GF-D8 (cell line): ENCODE data around the gene CHST13.

ENCODE experiments used
- DNase-seq: peaks from one replicate; lab custom pipeline; 2025; lab: John Stamatoyannopoulos, UW

The CHST13 gene

GRCh38 chr3:126541628-126542339 is 17.8 kb downstream of the CHST13 start:
- DNase-seq: no peak

GRCh38 chr3:126542340-126543241 is 18.6 kb downstream of the CHST13 start:
- no peak for DNase-seq

GRCh38 chr3:126543457-126544061 is 19.6 kb downstream of the CHST13 start:
- no peak for DNase-seq

GRCh38 chr3:126544596-126545281 is 20.8 kb downstream of the CHST13 start:
- no peak for DNase-seq

GRCh38 chr3:126545544-126545943 is 21.6 kb downstream of the CHST13 start:
- DNase-seq: no peak

GRCh38 chr3:126546013-126546412 is 22.1 kb downstream of the CHST13 start:
- DNase-seq: no peak

GRCh38 chr3:126546549-126547239 is 22.7 kb downstream of the CHST13 start:
- DNase-seq: no peak

GRCh38 chr3:126547721-126548120 is 23.8 kb downstream of the CHST13 start:
- DNase-seq: no peak

- no peak for DNase-seq
Measured at GRCh38 chr3:126548556-126549466, 24.9 kb downstream of the CHST13 start.

GRCh38 chr3:126549861-126550487 is 26.0 kb downstream of the CHST13 start:
- DNase-seq: no peak

GRCh38 chr3:126550488-126551051 is 26.6 kb downstream of the CHST13 start:
- DNase-seq: no peak

- no peak for DNase-seq
Measured at GRCh38 chr3:126551121-126551838, 27.3 kb downstream of the CHST13 start.

- DNase-seq: no peak
Measured at GRCh38 chr3:126551839-126552687, 28.1 kb downstream of the CHST13 start.

- no peak for DNase-seq
Measured at GRCh38 chr3:126552688-126553283, 28.8 kb downstream of the CHST13 start.

GRCh38 chr3:126553284-126554084 is 29.5 kb downstream of the CHST13 start:
- no peak for DNase-seq

GRCh38 chr3:126554560-126555525 is 30.9 kb downstream of the CHST13 start:
- DNase-seq: no peak
